KMS-11 (cell line): ENCODE data around the gene TRIM69.

Experiments used
- H2AFZ ChIP-seq: fragments of 200-600 bp; sonication (generic); 2 replicates; pipeline ENCODE4 v1.6.1; 2016; ENCODE audit warnings: antibody characterized with exemption, mixed run types, low read depth
- H3K27ac ChIP-seq: fragments of 200-600 bp; sonication (generic); 2 replicates; pipeline ENCODE4 v1.6.1; 2016; ENCODE audit warnings: mild to moderate bottlenecking, mixed run types
- H3K27me3 ChIP-seq: fragments of 200-600 bp; sonication (generic); 2 replicates; pipeline ENCODE4 v1.6.1; 2017; ENCODE audit warnings: mild to moderate bottlenecking, low read depth, mixed run types, moderate library complexity; ENCODE audit not compliant: insufficient read depth
- H3K36me3 ChIP-seq: fragments of 200-600 bp; sonication (generic); 2 replicates; pipeline ENCODE4 v1.6.1; 2017; ENCODE audit warnings: mild to moderate bottlenecking, mixed run types; ENCODE audit not compliant: insufficient read depth
- H3K4me1 ChIP-seq: fragments of 200-600 bp; sonication (generic); 2 replicates; pipeline ENCODE4 v1.6.1; 2016; ENCODE audit warnings: mild to moderate bottlenecking, low read depth, mixed run types; ENCODE audit not compliant: poor library complexity, severe bottlenecking
- H3K4me2 ChIP-seq: fragments of 200-600 bp; sonication (generic); 2 replicates; pipeline ENCODE4 v1.7.0; 2016; ENCODE audit warnings: mild to moderate bottlenecking, mixed run types
- H3K4me3 ChIP-seq: fragments of 200-600 bp; sonication (generic); IDR thresholded peaks from 2 replicates; pipeline ENCODE4 v1.6.1; 2017; ENCODE audit warnings: low read depth, low read length, mixed read lengths; ENCODE audit not compliant: insufficient read depth
- H3K79me2 ChIP-seq: fragments of 200-600 bp; sonication (generic); 2 replicates; pipeline ENCODE4 v1.6.1; 2016; ENCODE audit warnings: low read depth, mixed run types; ENCODE audit not compliant: insufficient read depth
- H3K9ac ChIP-seq: fragments of 200-600 bp; sonication (generic); 2 replicates; pipeline ENCODE4 v1.6.1; 2016; ENCODE audit warnings: mild to moderate bottlenecking, mixed run types
- H4K20me1 ChIP-seq: fragments of 200-600 bp; sonication (generic); 2 replicates; pipeline ENCODE4 v1.6.1; 2016; ENCODE audit warnings: mild to moderate bottlenecking, mixed run types; ENCODE audit not compliant: insufficient read depth
- TF ChIP-seq, protein P1 (sequence below): fragments of 200-600 bp; sonication (generic); conservative IDR thresholded peaks from 2 replicates; pipeline ENCODE4 v1.6.1; 2017; ENCODE audit warnings: low read depth, mild to moderate bottlenecking, antibody characterized with exemption, low read length, moderate library complexity, mixed read lengths

TRIM69 gene

DNA sequence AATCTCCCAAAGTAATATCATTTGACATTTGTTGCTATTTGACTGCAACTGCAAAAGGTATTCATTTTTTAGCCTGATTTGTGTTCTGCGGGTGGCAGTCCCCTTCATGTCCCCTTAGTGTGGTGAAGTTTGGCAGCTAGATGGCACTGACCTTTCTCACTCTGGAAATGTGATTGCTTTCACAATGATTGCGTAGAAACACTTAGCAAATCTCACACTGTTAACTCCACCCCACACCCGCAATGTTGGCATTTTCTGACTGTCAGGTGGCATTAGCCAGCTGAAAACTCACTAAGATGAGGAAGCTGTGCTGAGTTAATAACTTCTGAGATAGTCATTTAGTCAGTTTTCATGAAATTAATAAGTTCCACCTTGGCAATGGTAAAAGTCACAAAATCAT is 76.9 kb downstream of the TRIM69 start:
- no peak overlapping the region for H3K27ac ChIP-seq
- no peak overlapping the region for H3K4me2 ChIP-seq
- no peak overlapping the region for H2AFZ ChIP-seq
- no peaks in the 10 kb centered on the region for H3K36me3 ChIP-seq
- no peak overlapping the region for H3K4me3 ChIP-seq
- TF ChIP-seq, protein P1, sequence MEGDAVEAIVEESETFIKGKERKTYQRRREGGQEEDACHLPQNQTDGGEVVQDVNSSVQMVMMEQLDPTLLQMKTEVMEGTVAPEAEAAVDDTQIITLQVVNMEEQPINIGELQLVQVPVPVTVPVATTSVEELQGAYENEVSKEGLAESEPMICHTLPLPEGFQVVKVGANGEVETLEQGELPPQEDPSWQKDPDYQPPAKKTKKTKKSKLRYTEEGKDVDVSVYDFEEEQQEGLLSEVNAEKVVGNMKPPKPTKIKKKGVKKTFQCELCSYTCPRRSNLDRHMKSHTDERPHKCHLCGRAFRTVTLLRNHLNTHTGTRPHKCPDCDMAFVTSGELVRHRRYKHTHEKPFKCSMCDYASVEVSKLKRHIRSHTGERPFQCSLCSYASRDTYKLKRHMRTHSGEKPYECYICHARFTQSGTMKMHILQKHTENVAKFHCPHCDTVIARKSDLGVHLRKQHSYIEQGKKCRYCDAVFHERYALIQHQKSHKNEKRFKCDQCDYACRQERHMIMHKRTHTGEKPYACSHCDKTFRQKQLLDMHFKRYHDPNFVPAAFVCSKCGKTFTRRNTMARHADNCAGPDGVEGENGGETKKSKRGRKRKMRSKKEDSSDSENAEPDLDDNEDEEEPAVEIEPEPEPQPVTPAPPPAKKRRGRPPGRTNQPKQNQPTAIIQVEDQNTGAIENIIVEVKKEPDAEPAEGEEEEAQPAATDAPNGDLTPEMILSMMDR = no peak
- no peaks in the 10 kb centered on the region for H3K79me2 ChIP-seq
- H4K20me1 ChIP-seq = no peaks in the 10 kb centered on the region
- H3K27me3 ChIP-seq = no peaks in the 10 kb centered on the region
- no peaks in the 10 kb centered on the region for H3K4me1 ChIP-seq
- no peak overlapping the region for H3K9ac ChIP-seq
